ENCODE measurements around the gene PGM3. TPM values are rescaled to one million over a fixed set of nuclear protein-coding genes. Genes with fewer than 3 reads are reported as not detected.

PGM3 gene
- total RNA-seq, 1 donor from 2014 or later: 146 TPM

DNA sequence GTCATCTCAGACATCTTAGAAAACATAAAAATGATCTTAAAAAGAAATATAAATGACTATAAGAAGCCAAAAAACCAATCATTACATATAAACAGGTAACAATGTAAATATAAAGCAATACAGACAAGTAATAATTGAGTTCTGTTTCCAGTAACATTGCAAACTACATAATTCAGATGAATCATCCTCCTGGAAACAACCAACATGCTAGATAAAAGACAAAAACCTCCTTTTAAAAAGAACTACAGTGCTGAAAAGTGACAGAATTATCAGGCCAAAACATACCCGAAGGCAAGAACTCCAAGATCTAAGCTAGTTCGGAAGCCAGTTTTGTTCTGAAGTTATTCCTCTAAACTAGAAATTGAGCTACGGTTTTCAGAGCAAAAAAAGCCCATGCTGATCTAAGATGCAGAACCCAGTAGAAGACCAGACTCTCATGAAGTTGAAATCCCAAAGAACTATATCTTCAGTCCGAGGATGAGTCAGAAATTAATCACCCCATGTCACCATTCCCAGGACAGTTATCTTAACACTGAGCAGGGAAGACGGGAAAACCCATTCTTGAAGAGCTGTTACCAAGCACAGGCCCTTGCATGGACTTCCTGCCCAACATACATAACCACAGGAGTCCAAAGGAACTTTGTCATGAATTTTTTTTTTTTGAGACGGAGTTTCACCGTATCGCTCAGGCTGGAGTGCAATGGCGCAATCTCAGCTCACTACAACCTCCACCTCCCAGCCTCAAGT is 9.8 kb downstream of the PGM3 start:
- DNase-seq (ENCODE audit: low spot score): no peak

DNA sequence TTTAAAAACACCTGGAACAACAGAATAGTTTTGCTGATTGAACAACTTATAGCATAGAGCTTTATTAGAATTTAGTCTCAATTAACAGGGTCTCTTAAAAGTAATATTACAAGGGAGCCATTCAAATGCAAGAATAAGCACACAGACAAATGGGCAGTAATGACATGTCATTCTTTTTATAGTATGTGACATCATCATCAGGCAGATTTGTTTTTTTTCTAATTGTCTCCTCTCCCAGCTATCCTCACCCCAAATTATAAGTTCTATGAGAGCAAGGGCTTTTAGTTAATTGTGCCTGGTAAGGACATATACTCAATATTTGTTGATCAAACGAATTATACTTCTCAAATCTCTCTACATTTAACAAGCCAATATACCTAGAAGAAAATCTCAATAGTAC is 11.0 kb downstream of the PGM3 start:
- no peak for DNase-seq (ENCODE audit: low spot score)

DNA sequence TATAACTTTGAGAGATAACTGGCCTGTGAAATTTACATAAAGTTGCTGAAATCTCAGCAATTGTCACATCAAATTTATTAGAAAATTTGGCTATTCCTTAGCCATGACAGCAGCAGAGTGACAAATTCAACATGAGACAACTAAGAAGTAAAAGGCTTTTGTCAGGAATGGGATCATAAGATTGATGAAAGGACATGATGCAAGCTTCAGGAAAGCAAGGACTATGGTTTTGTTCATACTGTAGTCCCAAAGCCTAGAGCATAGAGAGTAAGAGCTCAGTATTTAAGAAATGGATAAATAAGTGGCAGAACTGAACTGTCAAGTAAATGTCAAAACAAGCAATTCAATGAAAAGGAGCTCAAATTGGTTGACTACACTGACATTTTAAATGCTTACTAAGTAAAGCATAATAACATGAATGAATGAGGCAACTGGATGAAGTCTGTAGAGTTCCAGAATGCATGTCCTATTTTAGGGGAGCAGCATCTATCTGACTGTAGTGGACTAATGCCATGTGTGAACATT is 12.6 kb downstream of the PGM3 start:
- no peak for DNase-seq (ENCODE audit: low spot score)

DNA sequence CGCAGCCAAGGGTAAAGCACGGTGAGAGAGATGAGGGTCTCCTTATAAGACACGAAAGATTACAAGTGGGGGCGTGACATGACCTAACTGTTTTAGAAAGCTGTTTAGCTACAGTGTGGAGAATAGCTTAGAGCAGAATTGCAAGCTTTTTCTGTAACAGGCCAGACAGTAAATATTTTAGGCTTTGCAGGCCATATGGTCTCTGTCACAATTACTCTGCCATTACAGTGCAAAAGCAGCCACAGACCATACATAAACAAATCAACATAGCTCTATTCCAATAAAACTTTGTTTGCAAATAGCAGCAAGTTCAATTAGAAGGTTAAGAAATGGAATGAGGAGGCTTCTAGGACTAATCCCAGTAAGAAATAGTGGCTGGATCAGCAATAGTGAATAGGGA is 16.8 kb downstream of the PGM3 start:
- DNase-seq (ENCODE audit: low spot score): no peak

DNA sequence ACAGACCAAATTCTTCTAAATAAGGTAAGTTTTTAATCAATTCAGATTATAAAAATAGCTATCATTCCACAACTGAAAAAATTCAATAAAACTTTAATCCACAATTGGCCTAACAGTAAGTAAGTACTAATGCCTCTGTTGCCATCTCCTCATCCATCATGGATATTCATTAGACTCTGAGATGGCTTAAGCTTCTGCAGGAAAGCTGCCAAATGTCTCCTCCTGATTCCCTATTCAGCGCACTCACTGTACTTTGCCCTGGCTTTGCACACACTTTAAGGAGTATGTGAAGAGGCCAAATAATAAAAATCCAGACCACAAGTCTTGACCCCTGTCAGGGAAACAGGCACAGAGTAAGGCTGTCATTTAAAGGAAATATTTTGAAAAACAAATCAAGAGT is 23.6 kb downstream of the PGM3 start:
- no peak for DNase-seq (ENCODE audit: low spot score)

DNA sequence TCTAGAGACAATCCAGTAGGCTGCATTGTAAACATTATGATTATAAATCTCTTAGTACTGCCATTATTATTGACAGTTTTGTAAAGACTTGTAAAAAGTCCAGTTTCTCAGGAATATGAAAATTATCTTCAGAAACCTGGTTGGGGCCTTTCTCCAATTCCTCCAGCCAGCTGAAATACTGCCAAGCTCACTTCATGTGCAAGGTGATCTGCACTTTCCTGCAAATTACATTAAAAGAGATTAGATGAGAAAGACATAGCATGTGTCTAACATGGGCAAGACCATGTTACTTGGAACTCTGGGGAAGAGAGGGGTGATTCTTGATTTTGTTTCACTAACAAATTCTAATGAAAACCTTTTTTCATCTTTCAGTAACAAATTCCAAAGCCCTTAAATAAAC is 24.0 kb downstream of the PGM3 start:
- DNase-seq (ENCODE audit: low spot score): no peak

DNA sequence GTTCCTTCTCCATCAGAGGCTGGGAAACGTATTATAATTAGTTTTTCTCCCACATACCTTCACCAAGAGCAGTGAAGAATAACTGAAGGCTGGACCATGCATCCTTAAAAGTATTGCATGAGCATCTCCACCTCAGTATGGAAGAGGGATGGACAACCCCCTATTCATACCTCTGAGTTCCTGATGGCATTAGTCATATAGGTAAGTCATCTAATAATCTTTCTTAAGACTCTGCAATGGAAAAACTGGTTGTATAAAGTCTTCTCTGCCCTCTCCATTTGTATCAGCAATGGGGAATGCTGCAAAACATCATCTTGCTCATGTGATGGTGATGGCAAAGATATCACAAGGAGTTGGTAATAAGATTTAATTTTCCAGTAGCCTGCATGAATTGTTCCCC is 24.5 kb downstream of the PGM3 start:
- no peak for DNase-seq (ENCODE audit: low spot score)

DNA sequence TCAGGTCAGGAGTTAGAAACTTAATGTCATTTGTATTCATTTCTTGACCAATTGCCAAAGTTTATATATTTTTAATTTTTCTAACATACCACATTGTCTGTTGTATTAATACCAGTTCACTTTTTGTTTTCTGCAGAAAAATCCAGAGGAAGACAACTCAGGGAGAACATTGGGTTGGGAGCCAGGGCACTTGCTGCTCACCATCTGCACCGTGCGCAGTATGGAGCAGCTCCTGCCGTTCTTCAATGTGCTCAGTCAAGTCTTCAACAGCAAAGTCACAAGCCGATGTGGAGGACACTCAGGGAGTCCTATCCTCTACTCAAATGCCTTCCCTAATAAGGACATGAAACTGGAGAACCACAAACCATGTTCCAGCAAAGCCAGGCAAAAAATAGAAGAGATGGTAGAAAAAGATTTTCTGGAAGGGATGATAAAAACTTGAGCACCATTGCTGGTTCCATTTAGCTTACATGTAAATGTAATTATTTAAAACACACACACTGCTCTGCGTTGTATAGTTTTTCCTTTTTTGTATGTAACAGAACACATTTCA is 25.3 kb downstream of the PGM3 start:
- DNase-seq (ENCODE audit: low spot score): no peak

DNA sequence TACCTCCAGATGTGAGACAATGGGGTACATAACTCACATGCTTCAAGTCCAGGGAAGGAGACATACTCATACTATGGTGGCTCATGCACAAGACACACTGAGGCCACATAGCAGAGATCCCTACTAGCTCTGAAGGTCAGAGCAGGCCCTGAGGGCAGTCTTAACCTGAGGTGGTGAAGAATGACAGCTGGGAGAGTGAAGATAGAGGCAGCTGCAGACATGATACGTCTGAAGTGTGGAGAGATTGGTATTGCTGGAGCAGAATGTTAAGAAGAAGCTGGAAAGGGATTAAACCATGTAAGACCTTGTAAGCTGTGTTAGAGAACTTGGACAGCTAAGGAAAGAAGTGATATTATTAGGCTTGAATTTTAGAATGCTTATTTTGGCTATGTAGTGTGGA is 32.9 kb downstream of the PGM3 start:
- no peak for DNase-seq (ENCODE audit: low spot score)

DNA sequence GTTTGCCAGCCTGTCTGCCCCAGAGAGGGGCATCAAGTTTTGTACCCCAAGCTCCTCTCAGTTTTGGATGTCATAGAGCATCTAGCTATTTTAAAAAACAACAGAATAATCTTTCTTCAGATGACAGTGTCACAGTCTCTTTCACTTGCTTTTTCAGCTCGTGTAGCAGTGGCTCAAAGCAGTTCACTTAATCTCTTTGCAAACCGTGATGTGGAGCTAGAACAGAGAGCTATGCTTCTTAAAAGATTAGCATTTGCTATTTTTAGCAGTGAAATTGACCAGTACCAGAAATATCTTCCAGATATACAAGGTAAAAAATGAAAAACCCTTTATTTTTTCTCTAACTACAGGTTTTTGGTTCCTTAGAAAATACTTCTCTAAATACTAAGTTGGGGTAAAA is 37.3 kb downstream of the PGM3 start:
- no peak for DNase-seq (ENCODE audit: low spot score)

DNA sequence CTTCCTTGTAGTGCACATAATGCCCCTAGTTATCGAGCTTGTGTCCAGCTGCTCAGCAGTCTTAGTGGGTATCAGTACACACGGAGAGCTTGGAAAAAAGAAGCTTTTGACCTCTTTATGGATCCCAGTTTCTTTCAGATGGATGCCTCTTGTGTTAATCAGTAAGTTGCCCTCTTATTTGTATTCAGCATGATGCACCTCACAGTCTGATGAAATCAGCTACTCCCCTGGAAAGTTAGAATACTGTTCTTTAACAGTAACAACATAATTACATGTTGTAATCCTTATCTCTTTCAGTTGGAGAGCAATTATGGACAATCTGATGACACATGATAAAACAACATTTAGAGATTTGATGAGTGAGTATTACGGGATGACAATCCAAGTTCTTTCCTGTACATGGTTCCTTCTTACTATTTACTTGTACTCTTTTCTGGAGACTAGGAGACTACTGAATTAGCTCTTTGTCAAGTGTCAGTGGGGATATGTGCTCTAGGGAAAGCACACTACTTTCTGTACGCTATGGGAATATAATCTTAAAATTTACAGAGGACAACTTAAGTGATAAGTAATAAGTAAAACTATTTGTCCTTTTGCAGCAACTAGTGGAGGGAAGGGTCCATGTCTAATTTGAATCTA is 39.1 kb downstream of the PGM3 start:
- DNase-seq (ENCODE audit: low spot score): no peak

DNA sequence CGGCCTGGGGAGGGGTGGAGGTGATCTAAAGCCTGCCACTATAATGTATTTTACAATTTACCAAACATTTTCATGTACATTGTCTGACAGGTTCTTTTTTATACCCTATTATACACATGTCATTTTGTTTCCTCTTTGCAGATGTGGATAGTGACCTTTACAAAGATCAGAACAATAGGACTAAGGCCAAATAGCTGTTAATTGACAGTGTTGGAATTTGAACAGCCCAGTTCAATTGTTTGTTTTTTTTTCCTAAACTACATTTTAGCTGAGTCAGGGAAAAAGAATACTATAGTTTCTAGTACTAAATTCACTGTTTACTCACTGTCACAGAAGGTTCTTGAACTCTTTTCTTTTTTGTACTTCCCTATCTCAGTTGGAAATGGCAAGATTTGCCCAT is 40.2 kb downstream of the PGM3 start:
- DNase-seq (ENCODE audit: low spot score): no peak

DNA sequence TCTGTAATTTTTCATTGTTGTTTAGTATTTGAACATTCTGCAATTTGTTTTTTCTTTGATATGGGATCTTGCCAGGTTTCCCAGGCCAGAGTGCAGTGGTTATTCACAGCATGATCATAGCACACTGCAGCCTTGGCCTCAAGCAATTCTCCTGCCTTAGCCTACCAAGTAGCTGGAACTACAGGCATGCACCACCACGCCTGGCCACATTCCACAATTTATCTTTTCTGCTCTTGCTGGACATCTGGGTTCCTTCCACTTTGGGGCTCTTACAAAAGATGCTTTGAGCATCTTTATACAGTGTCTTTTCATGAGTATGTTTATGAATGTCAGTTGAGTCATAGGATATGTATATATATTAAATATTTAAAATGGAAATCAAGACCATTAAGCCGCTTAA is 42.0 kb downstream of the PGM3 start:
- DNase-seq (ENCODE audit: low spot score): no peak

DNA sequence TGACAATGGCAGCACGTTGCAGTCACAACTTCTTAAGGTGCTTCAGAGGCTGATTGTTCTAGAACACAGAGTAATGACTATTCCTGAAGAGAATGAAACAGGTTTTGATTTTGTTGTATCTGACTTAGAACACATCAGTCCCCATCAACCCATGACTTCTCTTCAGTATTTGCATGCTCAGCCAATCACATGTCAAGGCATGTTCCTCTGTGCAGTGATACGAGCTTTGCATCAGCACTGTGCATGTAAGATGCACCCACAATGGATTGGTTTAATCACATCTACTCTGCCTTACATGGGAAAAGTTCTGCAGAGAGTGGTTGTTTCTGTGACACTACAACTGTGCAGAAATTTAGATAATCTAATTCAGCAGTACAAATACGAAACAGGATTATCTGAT is 54.3 kb downstream of the PGM3 start:
- DNase-seq (ENCODE audit: low spot score): no peak

DNA sequence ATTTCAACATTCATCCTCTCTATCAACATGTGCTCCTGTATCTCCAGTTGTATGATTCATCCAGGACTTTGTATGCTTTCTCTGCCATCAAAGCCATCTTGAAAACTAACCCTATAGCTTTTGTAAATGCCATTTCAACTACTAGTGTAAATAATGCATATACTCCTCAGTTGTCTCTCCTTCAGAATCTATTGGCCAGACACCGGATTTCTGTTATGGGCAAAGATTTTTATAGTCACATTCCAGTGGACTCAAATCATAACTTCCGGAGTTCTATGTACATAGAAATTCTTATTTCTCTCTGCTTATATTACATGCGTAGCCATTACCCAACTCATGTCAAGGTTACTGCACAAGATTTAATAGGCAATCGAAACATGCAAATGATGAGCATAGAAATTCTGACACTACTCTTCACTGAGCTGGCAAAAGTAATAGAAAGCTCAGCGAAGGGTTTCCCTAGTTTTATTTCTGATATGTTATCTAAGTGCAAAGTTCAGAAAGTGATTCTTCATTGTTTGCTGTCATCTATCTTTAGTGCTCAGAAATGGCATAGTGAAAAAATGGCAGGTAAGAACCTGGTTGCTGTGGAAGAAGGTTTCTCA is 54.8 kb downstream of the PGM3 start:
- no peak for DNase-seq (ENCODE audit: low spot score)

DNA sequence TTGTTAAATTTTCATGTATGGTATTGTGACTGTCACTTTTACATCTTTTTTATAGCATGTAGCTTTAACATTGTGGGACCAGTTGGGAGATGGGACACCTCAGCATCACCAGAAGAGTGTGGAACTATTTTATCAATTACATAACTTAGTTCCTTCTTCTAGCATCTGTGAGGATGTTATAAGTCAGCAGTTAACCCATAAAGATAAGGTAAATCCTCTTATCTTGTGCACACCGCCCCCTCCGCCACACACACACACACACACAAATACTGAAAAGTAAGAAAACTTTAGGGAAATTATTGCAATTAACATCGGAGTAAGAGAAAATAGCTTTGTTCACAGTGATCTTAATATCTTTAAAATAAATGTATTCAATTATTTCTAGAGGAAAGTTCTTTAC is 60.9 kb downstream of the PGM3 start:
- no peak for DNase-seq (ENCODE audit: low spot score)

DNA sequence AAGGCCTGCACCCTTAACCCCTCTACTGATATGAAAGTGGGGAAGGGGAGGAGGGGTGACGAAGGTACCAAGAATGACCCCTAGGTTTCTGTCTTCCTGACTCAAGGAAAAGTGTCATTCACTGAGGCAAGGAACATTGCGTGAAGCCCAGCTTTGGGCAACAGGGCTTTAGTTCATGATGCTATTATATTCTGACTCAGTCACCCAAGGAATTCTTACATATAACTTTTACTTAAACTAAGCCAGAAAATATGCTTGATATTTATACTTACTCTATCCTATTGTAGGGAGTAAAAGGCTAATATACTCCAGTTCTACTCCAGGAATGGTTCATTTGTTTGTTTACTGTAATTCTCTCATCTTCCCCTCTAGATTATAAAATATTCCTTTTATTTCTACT is 65.1 kb downstream of the PGM3 start:
- no peak for DNase-seq (ENCODE audit: low spot score)

DNA sequence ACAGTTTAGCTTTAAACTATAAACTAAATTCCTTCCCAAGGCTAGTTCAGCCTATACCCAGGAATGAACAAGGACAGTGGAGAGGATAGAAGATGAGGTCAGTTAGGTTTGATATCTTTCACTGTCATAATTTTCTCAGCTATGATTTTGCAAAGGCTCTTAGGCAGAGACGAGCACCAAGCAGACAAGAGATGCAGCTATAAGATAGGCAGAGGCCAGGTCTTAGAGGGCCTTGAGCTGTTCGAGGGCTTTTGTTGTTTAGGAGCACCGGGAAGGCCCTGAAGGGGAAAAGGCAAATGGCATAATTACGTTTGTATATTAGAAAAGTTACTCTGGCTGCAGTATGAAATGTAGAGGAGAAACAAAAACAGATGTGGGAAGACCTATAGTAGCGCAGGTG is 65.8 kb downstream of the PGM3 start:
- DNase-seq (ENCODE audit: low spot score): no peak

DNA sequence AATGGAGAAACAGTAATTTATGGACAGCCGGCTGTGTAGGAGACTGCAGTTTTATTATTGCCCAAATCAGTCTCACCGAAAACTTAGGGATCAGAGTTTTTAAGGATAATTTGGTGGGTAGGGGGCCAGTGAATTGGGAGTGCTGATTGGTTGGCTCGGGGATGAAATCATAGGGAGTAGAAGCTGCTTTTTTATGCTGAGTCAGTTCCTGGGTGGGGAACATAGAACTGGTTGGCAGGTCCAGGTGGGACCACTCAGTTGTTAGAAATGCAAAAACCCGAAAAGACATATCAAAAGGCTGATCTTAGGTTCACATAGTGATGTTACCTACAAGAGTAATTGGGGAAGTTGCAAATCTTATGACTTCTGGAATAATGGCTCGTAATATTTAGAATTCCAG is 66.3 kb downstream of the PGM3 start:
- no peak for DNase-seq (ENCODE audit: low spot score)

DNA sequence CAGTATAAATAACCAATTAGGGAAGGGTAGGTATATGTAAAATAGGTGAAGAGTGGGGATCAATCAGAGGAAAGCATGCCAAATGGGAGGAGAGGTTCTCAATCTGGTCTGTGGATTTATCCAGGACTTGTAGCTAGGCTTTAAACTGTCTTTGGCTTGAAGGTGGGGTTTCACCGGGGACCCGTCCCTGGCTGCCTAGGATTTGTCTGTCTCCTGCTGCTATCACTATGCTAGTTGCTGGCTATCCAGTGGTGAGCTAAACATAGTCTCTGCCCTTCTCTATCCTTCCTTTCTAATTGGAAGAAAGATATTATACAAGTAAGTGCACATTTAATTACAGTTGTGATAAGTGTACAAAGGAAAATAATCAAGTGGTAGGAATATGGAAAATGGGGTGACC is 66.8 kb downstream of the PGM3 start:
- no peak for DNase-seq (ENCODE audit: low spot score)

DNA sequence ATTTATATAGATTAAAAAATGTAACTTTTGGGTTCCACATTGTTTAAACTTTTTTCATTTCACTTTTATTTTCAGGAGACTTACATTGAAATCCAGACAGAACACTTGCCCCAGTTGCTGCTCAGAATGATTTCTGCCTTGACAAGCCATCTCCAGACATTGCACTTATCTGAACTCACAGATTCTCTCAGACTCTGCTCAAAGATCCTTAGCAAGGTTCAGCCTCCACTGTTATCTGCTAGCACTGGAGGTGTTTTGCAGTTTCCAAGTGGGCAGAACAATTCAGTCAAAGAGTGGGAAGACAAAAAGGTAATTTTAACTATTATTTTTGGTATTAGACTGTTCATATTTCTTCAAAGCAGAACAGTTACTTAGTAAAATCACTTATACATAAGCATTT is 67.6 kb downstream of the PGM3 start:
- DNase-seq (ENCODE audit: low spot score): no peak

DNA sequence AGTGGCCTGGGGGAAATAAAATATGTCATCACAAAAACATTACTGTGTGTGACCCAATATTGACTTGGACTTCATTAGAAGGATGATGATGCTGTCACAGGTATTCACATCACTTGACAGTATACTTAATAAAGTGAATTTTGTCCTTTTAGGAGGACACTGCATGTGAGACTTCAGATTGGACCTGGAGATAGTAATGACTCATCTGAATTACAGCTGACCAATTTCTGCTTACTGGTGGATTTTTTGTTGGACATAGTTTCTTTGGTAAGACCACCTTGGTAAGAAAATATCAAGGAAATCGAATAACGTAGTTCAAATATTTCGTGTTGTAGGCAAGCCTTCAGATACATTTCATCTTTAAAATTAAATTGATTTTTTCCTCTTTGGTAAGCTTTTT is 68.5 kb downstream of the PGM3 start:
- no peak for DNase-seq (ENCODE audit: low spot score)

All from mesenteric fat pad (tissue), 1 donor.